Measurements from ENCODE around the gene ANKS6.
A peak's percentile ranks its signal among the peaks of the same experiment; 100 is the strongest.

DNA sequence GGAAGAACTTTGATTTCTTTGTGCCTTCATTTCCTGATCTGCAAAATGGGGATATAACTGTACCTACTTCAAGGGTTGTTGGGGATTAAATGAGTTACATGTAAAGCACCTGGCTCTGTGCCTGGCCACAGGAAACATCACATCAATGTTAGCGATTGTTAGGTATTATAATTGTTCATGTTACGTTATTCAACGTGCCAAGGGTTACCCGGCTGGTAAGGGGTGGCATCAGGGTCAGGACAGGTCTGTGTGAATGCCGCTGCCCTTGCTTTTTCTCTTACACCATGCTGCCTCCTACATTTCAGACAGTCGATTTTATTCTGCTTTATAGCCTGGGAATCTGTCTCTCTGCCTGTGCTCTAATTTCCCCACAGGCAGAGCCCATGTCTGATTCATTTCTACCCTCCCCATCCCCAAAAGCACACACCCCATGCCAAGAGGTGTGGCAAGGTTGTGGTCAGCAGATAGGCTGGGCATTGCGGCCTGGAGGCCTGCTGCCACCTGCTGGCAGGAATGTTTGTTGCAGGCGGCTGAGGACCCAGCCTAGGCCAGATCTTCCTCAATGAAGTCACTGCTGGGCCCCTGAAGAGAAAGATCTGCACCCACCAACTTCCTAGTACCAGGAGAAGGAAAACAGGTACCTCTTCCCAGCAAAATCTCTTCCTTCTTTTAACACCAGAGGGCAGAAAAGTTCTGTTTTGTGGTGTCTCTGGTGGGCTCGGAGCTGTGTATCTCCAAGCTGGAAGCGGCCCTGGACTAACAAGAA, 5.3 kb downstream of the ANKS6 start:
- TF ChIP-seq POLR2A (IDR thresholded peaks at IDR 0.05) = no peak
- TF ChIP-seq, protein P1, sequence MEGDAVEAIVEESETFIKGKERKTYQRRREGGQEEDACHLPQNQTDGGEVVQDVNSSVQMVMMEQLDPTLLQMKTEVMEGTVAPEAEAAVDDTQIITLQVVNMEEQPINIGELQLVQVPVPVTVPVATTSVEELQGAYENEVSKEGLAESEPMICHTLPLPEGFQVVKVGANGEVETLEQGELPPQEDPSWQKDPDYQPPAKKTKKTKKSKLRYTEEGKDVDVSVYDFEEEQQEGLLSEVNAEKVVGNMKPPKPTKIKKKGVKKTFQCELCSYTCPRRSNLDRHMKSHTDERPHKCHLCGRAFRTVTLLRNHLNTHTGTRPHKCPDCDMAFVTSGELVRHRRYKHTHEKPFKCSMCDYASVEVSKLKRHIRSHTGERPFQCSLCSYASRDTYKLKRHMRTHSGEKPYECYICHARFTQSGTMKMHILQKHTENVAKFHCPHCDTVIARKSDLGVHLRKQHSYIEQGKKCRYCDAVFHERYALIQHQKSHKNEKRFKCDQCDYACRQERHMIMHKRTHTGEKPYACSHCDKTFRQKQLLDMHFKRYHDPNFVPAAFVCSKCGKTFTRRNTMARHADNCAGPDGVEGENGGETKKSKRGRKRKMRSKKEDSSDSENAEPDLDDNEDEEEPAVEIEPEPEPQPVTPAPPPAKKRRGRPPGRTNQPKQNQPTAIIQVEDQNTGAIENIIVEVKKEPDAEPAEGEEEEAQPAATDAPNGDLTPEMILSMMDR (IDR thresholded peaks at IDR 0.05 in 8 of 11, conservative IDR thresholded peaks at IDR 0.05 in 3 of 11) = peak; percentile 79 to 97 (median 95)
- TF ChIP-seq POLR2AphosphoS5 (IDR thresholded peaks at IDR 0.05) = peak in 2 of 3 donors; percentile 23 to 40

Measured in spleen (tissue), 7 donors.